ENCODE data around the gene DCC.

DNA sequence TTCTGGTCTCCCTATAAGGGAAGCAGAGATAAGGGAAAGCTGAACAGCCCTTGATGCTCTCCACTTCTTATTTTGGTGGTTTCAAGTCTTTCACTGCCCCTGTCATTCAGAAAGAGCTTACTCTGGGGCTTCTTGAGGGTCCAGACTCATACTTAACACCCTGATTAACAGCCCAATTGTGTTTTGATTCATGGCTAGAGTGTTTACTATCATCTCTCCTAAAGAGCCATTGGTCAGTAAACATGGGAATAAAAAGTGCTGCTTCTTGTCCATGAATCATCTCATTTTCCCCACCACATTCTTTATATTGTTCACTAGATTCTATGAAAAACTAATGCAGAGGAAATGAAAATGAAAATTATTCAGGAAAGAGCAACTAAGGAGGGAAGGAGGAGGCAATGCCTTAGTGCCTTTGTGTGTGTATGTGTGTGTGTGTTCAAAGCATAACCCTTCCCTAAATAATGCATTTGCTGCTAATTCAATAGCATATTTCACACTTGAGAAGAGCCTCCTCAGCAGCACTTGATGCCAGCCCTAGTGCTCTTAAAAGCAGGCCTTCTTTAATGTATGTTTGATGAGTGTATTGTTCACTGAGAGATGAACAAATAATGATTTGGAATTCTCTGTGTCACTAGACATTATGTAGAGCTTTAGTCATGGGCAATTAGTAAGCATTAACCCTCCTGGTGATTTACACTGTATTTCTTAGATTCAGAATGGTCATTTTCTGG is 63.5 kb downstream of the DCC start:
- TF ChIP-seq POLR2AphosphoS5 (IDR thresholded peaks at IDR 0.05) = no peak
- TF ChIP-seq, protein P1, sequence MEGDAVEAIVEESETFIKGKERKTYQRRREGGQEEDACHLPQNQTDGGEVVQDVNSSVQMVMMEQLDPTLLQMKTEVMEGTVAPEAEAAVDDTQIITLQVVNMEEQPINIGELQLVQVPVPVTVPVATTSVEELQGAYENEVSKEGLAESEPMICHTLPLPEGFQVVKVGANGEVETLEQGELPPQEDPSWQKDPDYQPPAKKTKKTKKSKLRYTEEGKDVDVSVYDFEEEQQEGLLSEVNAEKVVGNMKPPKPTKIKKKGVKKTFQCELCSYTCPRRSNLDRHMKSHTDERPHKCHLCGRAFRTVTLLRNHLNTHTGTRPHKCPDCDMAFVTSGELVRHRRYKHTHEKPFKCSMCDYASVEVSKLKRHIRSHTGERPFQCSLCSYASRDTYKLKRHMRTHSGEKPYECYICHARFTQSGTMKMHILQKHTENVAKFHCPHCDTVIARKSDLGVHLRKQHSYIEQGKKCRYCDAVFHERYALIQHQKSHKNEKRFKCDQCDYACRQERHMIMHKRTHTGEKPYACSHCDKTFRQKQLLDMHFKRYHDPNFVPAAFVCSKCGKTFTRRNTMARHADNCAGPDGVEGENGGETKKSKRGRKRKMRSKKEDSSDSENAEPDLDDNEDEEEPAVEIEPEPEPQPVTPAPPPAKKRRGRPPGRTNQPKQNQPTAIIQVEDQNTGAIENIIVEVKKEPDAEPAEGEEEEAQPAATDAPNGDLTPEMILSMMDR (IDR thresholded peaks at IDR 0.05) = no peak
